ENCODE results near the gene TAF3.
"Not testable (repeated sequence)": the region's sequence is repeated elsewhere in the genome, so short reads cannot be mapped to it uniquely, and the experiment has no call there.

The TAF3 gene

GRCh38 chr10:7811000-7811399, 7.3 kb upstream of the TAF3 start:
- DNase-seq = no peak

GRCh38 chr10:7811743-7812142, 6.6 kb upstream of the TAF3 start:
- DNase-seq = not testable (repeated sequence)

DNA sequence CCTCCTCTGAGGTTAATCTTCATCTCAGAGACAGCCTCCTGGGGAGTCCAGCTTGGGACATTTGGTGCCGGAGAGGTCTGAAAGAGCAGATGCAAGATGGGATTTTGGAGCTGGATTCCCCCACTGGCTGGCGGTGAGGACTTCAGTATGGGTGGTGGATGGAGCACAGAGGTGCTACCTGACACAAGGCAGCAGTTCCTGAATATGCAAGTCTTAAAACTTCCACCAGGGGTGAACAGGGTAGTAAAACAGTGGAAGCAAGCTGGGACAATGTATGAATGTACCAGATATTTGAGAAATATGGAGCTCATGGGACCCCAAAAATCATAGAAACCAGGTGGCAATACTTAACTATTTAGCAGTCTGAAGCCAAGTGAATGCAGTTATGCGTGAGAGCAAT, 4.8 kb upstream of the TAF3 start:
- no peak for DNase-seq

- no peak for DNase-seq
Observed at GRCh38 chr10:7817576-7817975, 729 bp upstream of the TAF3 start.

GRCh38 chr10:7817984-7818294, 366 bp upstream of the TAF3 start:
- DNase-seq = no peak

DNA sequence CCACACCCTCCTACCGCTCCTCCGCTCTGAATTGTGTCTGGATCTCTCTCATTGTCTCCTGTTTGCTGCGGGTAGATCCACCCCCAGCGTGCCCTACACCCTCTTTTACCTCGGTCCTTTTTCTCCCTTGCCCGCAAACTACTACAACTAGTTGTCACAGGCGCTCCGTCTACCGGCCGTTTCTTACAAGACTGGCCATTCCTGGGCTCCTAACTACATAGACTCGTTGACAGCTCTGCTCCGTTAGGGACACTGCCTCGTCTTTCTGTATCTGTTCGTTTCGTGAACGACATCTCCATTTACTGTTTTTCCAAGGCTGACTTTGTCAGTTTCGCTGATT, 786 bp downstream of the TAF3 start:
- peak; percentile 22 for DNase-seq

- DNase-seq = no peak
Observed at GRCh38 chr10:7824251-7824650, 5.9 kb downstream of the TAF3 start.

DNA sequence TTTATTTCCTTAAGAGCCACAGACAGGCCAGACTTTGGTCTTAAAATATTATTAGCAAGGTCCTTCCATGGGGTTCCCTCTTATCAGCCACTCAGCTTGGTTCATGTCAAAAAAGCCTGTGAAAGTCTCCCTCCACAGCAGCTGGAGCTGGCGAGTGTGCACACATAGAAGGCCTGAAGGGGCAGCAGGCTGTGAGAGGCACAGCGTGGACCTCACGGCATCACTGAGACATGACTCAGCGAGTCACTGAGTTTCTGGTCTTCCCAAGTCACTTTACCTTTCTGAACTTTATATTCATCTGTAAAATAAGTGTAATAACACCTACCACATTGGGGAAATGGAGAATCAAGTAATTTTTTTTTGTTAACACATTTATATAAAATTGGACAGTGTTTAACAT, 8.7 kb downstream of the TAF3 start:
- DNase-seq = no peak

DNA sequence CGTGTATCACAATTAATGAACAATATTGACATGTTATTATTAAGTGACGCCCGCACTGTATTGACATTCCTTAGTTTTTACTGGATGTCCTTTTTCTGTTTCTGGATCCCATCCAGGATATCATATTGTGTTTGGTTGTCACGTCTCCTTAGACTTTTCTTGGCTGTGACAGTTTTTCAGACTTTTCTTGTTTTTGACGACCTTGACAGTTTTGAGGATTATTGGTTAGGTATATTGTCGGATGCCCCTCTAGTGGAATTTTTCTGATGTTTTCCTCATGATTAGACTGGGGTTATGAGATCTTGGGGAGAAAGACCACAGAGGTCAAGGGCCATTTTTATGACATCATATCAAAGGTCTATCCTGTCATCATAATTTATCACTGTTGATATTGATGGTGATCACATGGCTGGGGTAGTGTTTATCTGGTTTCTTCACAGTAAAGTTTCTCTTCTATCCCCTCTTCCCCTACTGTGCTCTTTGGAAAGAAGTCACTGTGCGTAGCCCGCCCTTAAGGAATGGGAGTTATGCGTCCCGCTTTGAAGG, 11.1 kb downstream of the TAF3 start:
- no peak for DNase-seq

- no peak for DNase-seq
Observed at GRCh38 chr10:7832060-7832459, 13.8 kb downstream of the TAF3 start.

- DNase-seq = no peak
Observed at GRCh38 chr10:7833210-7833609, 14.9 kb downstream of the TAF3 start.

- DNase-seq = no peak
Observed at GRCh38 chr10:7834262-7834661, 16.0 kb downstream of the TAF3 start.

GRCh38 chr10:7836571-7836970, 18.3 kb downstream of the TAF3 start:
- DNase-seq = no peak

DNA sequence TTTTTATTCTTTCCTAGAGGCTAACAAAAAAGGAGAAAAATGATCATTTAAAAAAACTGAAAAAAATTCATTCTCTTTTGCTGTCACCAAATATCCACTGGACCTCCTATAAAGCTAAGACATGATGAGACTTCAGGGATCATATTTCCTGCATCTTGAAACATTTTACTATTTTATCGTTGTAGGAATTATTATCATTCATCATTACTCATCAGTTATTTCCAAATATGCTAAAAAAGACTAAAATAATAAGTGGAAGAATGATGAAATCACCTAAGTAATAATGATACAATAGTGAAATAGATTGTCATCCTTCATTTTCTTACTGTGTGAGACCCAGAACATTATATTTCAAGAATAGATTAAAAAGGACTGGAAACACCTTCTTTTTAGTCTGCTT, 28.3 kb downstream of the TAF3 start:
- no peak for DNase-seq

DNA sequence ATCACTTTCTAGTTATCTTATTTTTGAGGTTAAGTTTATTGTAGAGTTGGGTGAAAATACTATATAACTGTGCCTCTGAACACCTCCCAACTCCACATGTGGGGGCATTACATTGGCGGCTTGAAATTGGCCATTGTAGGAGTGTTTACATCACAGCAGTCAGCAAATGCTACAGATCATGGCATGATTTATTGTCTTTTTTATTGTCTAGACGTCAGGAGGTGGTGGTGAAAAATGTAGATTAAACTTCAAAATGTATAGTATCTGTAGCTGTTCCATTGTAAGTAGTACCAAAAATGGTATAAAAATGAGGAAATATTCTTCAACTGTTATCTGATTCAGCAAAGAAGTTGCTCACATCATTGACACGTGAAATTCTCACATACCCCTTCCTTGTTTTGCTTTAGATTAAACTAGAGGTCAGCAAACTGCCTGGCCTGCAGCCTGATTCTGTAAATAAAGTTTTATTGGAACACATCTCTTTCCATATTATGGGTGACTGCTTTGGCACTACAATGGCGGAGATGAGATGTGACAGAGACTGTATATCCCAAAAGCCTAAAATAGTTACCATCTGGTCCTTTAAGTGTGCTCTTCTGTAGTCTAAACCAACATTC, 35.0 kb downstream of the TAF3 start:
- no peak for DNase-seq

DNA sequence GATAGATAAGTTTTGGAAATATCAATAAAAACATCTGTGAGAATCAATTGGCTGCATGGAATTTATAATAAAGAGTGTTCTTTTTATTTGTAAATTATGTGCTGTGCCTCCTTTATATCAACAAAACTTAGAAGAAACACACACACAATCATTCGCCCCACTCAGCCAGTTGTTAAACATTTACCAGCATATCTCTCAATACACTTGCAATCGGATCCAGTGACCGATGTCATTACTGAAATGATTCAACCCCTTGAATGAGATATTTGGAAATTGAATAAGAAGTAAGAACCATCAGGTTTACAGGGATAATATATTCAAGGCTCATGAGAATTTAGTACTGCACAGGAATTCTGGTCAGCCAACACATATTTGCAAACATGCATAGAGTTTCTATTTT, 35.6 kb downstream of the TAF3 start:
- DNase-seq = no peak

DNA sequence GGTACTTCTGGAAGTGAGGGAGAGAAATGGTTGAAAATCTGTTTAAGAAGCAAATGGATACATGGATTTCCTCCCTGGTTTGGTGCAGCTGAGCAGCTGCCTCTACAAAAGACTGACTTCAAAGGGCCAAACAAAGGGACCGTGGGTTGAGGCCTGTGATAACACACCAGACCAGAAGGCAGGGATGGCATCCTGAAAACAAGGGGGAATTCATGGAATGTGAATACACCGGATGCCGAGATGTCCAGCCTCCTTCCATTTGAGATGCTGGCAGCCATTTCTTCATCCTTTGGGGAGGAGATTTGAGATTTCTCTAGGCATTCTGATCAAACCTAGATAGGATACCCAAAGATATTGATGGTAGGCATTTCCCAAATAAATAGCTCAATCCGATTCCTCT, 36.9 kb downstream of the TAF3 start:
- no peak for DNase-seq

DNA sequence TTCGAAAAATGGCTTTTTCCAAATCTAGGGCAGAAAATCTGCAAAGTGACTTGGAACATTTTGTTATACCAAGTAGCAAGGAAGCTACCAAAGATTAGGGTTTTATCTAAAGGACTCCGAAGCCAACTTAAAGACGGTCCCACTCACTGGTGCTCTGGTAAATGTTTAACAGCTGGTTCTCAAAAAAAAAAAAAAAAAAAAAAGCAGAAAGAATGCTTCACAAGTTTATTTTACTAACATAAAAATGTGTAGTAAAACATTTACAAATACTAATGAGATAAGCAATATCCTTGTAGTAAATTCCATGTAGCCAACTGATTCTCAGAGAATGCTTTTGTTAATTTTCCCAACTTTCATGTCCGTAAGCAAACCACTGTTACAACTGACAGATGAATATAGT, 38.4 kb downstream of the TAF3 start:
- DNase-seq = no peak

DNA sequence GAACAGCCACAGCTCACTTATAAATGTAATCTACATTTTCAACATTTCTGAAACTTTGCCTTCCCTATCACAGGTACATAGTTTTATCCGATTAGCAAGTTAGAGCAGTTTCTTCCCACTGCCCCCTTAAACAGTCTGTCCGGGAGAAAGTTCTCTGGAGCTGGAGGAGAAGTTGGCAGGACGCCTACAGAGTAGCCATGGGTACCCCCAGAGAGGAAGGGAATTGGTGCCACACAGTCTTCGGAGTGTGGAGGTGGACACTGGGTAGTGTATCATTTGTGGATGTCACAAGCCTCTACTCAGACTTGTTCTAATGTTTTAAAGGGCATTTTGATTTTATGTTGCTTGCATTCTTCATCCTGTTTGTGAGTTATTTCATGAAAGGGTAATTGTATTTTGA, 39.0 kb downstream of the TAF3 start:
- no peak for DNase-seq

DNA sequence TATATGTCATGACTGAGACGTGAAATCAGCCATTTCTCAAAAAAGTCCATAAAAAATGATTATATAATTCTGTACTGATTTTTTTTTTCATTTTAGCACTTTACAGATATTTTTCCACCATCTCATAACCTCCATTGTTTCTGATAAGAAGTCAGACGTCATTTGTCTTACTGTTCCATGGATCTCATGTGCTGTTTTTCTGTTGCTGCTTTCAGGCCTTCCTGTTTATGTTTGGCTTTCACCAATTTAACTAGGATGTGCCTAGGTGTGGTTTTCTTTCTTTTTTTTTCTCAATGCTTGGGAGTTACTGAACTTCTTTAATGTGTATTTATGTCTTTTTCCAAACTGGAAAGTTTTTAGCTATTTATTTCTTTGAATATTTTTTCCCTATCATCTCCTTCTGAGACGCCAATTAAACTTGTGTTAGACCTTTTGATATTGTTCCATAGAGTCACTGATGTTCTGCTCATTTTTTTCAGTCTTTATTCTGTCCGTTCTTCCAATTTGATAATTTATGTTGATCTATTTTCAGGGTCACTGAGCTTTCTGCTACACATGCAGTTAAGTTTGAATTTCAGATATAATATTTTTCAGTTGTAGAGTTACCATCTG, 43.3 kb downstream of the TAF3 start:
- DNase-seq = no peak

DNA sequence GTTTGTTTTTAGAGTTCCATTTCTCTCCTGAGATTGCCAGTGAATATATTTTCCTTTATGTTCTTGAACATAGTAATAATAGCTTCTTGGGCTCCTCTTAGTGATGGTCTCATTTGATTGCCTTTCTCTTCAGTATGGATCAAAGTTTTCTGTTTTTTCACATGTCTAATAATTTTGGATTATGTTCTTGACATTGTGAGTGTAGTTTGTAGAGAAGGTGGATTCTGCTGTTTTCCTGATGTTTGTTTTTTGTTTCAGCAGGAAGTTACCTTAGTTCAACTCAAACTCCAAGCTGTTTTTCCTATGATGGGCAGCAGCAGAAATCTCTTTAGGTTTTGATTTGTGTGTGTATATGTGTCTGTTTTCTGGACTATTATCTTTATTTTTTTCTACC, 43.8 kb downstream of the TAF3 start:
- DNase-seq = no peak

DNA sequence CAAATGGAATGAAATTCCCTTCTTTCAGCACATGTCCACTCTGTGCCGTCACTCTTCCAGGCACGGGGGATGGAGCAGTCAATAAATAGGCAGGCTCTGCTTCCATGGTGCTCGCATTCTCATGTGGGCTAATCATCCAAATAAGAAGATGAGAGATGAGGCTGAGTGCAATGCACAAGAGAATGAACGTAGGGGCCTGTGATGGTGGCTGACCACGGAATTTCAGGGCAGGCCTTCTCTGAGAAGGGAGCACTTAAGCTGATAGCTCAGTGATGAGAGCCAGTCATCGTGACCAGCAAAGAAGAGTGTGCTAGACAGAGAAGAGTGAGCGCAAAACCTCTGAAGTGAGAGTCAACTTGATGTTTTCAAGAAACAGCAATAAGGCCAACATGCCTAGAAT, 47.9 kb downstream of the TAF3 start:
- DNase-seq = no peak

DNA sequence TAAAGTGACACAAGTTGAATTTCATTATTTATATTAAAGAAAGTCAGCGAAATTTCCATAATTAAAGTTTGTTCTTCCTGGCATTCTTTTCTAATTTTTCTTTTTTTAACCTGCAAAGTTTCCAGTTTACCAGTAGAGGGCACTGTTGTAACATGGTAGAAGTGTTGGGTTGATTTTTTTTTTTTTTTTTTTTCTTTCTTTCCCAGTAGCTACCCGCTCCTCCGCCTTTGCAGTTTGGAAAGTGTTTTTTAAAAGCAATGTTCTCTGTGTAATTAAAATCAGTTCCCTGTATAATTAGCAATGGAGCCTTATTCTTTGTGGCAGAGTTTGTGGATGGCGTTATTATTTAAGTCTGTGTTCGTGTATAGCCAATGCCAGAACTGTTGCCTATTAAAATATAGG, 53.7 kb downstream of the TAF3 start:
- no peak for DNase-seq

GRCh38 chr10:7874864-7875263, 56.6 kb downstream of the TAF3 start:
- DNase-seq = no peak

GRCh38 chr10:7876541-7877127, 58.3 kb downstream of the TAF3 start:
- DNase-seq = no peak
